CD14-positive monocyte (primary cell): Measurements from ENCODE around the gene CA11. TPM values are rescaled to one million over a fixed set of nuclear protein-coding genes. Genes with fewer than 3 reads are reported as not detected.

Experiments used
- DNase-seq, 3 donors: peaks; one replicate each; pipeline ENCODE4 v3.0.0-alpha.2; 2011 to 2022
- H2AFZ ChIP-seq: 2 replicates; pipeline ENCODE4 v1.6.0; 2012; ENCODE audit warnings: mild to moderate bottlenecking, low read depth, low read length, inconsistent platforms; ENCODE audit not compliant: insufficient read depth, poor library complexity, severe bottlenecking
- H3K27ac ChIP-seq, 2 donors: 1 replicate in 1 of 2; 2 replicates in 1 of 2; pipeline ENCODE4 v1.5.1; 2012 to 2013; ENCODE audit warnings: low read length in 2 of 2, control low read depth in 1 of 2, inconsistent platforms in 1 of 2, low read depth in 1 of 2, mild to moderate bottlenecking in 1 of 2
- H3K27me3 ChIP-seq, 2 donors: one replicate each; pipeline versions ENCODE4 v1.6.0 to v1.6.1; 2011 to 2013; ENCODE audit warnings: low read length in 2 of 2; ENCODE audit not compliant: control insufficient read depth in 2 of 2, insufficient read depth in 2 of 2
- H3K36me3 ChIP-seq, 2 donors: replicated peaks in 1 of 2; 1 replicate in 1 of 2; 2 replicates in 1 of 2; pipeline versions ENCODE4 v1.5.1 to v1.6.1; 2012 to 2013; ENCODE audit warnings: low read length in 2 of 2, control low read depth in 1 of 2, inconsistent platforms in 1 of 2, mild to moderate bottlenecking in 1 of 2; ENCODE audit not compliant: insufficient read depth in 2 of 2, control insufficient read depth in 1 of 2
- H3K4me1 ChIP-seq, 2 donors: 1 replicate in 1 of 2; 2 replicates in 1 of 2; pipeline versions ENCODE4 v1.5.1 to v1.6.1; 2012 to 2013; ENCODE audit warnings: low read length in 2 of 2, control low read depth in 1 of 2, inconsistent platforms in 1 of 2, mild to moderate bottlenecking in 1 of 2, moderate library complexity in 1 of 2; ENCODE audit not compliant: insufficient read depth in 2 of 2, control insufficient read depth in 1 of 2
- H3K4me2 ChIP-seq: replicated peaks from 2 replicates; pipeline ENCODE3; 2012; ENCODE audit warnings: low read length, moderate library complexity, mild to moderate bottlenecking; ENCODE audit not compliant: poor library complexity, severe bottlenecking; ENCODE audit errors: extremely low read depth
- H3K4me3 ChIP-seq, 3 experiments: fragments of 200-600 bp in 1 of 3; sonication (generic) in 1 of 3; replicated peaks in 1 of 3; 1 replicate in 2 of 3; 2 replicates in 1 of 3; pipeline ENCODE4 v1.5.1; 2011 to 2013; ENCODE audit warnings: low read length in 3 of 3, mild to moderate bottlenecking in 3 of 3, control low read depth in 2 of 3, low read depth in 2 of 3, inconsistent platforms in 1 of 3, moderate library complexity in 1 of 3
- H3K79me2 ChIP-seq: 2 replicates; pipeline ENCODE4 v1.6.0; 2012; ENCODE audit warnings: mild to moderate bottlenecking, control low read depth, inconsistent platforms, low read length, moderate library complexity; ENCODE audit not compliant: insufficient read depth
- H3K9ac ChIP-seq: 2 replicates; pipeline ENCODE4 v1.6.0; 2017; ENCODE audit warnings: low read length, mild to moderate bottlenecking; ENCODE audit not compliant: insufficient read depth, poor library complexity, severe bottlenecking
- H3K9me3 ChIP-seq, 2 donors: replicated peaks in 1 of 2; 1 replicate in 1 of 2; 2 replicates in 1 of 2; pipeline versions ENCODE4 v1.5.1 to v1.6.1; 2012 to 2013; ENCODE audit warnings: low read length in 2 of 2, control low read depth in 1 of 2; ENCODE audit not compliant: control insufficient read depth in 1 of 2, insufficient read depth in 1 of 2
- H4K20me1 ChIP-seq: 2 replicates; pipeline ENCODE4 v1.6.0; 2012; ENCODE audit warnings: mild to moderate bottlenecking, low read length, control low read depth, moderate library complexity; ENCODE audit not compliant: insufficient read depth
- H3K27ac Mint-ChIP-seq, 7 donors: one replicate each; pipeline ENCODE4 v1.8.0; 2020; ENCODE audit warnings: mild to moderate bottlenecking in 7 of 7, mixed read lengths in 7 of 7, moderate library complexity in 6 of 7, inconsistent platforms in 2 of 7
- H3K27me3 Mint-ChIP-seq, 3 donors: one replicate each; pipeline ENCODE4 v1.8.0; 2021 to 2022; ENCODE audit warnings: low read depth in 3 of 3, mild to moderate bottlenecking in 3 of 3, mixed read lengths in 3 of 3, moderate library complexity in 3 of 3, inconsistent platforms in 1 of 3
- H3K36me3 Mint-ChIP-seq, 2 donors: one replicate each; pipeline ENCODE4 v1.8.0; 2020; ENCODE audit warnings: mixed read lengths in 2 of 2, inconsistent platforms in 1 of 2, mild to moderate bottlenecking in 1 of 2
- H3K4me1 Mint-ChIP-seq: one replicate; pipeline ENCODE4 v1.8.0; 2020; ENCODE audit warnings: mild to moderate bottlenecking, mixed read lengths
- H3K4me3 Mint-ChIP-seq, 2 donors: one replicate each; pipeline ENCODE4 v1.8.0; 2020; ENCODE audit warnings: mild to moderate bottlenecking in 2 of 2, mixed read lengths in 2 of 2, moderate library complexity in 1 of 2
- H3K9me3 Mint-ChIP-seq, 7 donors: one replicate each; pipeline ENCODE4 v1.8.0; 2020 to 2022; ENCODE audit warnings: mixed read lengths in 7 of 7, mild to moderate bottlenecking in 6 of 7, moderate library complexity in 6 of 7, inconsistent platforms in 2 of 7
- WGBS: methylation state at CpG from one replicate; pipeline ENCODE4 v1.1.5; 2013; ENCODE audit warnings: missing lambda C conversion rate; ENCODE audit not compliant: insufficient coverage; 5-methylcytosine and 5-hydroxymethylcytosine counted together
- intact Hi-C, 2 donors: fragments of 100-400 bp; cut with micrococcal nuclease; formaldehyde crosslinking; loops; one replicate each; pipeline versions ENCODE4 v1.15.0 to v1.15.1; 2023
- polyA plus RNA-seq, 3 donors: library from polyadenylated mRNA; depleted of rRNA in 1 of 3; unstranded in 2 of 3; stranded (reverse) in 1 of 3; fragments of 300-500 nt in 2 of 3; fragments of >200 nt in 1 of 3; fragmentation: Illumina TruSeq in 2 of 3; gene quantifications; 1 replicate in 2 of 3; 2 replicates in 1 of 3; pipeline ENCODE4 v1.2.3, GENCODE V29; 2012 to 2021
- TF ChIP-seq, protein P1 (sequence below): fragments of 200-600 bp; IDR thresholded peaks from one replicate; pipeline ENCODE4 v1.8.0; 2022; ENCODE audit warnings: antibody characterized with exemption, mild to moderate bottlenecking

CA11 gene
- polyA plus RNA-seq, 3 donors: 1.1 to 4.9 (median 1.8) TPM

DNA sequence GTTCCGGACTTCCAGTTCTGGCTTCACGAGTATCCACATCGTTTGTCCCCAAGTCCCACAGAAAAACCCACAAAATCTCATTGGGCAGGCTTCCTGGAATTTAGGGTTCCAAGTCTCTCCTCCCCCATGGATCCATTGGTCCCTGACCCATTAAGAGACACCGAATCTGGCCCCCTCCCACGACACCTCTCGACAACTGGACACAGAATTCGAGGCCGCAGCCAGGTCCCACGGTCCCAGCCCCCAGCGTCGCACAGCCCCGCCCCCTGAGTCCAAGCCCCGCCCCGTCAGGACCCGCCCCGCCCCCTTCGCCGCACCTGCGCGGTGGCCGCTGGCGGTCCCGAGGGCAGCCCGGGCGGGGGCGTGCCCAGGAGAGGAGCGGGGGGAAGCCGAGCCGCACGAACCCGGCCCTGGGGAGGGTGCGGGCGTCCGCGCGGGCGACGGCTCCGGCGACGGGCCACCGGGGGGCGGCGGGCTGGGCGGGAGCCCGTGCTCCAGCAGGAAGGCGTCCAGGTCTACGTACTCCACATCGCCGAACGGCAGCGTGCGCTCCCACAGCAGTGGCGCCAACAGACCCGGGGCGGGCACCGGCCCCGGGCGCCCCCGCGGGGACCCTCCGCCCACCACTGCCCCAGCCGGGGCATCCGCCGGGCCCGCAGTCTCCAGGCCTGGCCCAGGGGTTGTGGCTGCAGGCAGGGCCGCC, 10.6 kb downstream of the CA11 start:
- Histone ChIP-seq H3K27me3 (no peaks in the 10 kb centered on the region), H3K36me3 (peaks cover 15 to 23% of the 10 kb centered on the region in 2 donors), H4K20me1 (peaks cover 21% of the 10 kb centered on the region), H3K4me3 (peak overlapping the region; percentile 70 to 86 (median 84)), H3K4me2 (peak overlapping the region; percentile 93), H3K27ac (peak overlapping the region; percentile 95 to 96), H3K79me2 (peaks cover 44% of the 10 kb centered on the region), H3K4me1 (peaks cover 65 to 94% of the 10 kb centered on the region in 2 donors), H2AFZ (peak overlapping the region; percentile 60), H3K9me3 (no peaks in the 10 kb centered on the region), H3K9ac (peak overlapping the region; percentile 84)
- DNase-seq: peak in 2 of 3 donors; percentile 40 to 60
- H3K36me3 Mint-ChIP-seq: peaks cover 16 to 26% of the 10 kb centered on the region in 2 donors
- intact Hi-C loops: loop anchor here (2.0 to 10.0 kb wide), 4 partner anchors 17 to 332 kb away; partner anchors contain the start of genes FTL (in 2 of the 2), RPL18 (in 2 of the 2), SPHK2 (in 2 of the 2) and EMP3 (in 1 of the 2)
- WGBS: under 1% methylated on average over 63 of the region's 67 CpGs
- TF ChIP-seq, protein P1, sequence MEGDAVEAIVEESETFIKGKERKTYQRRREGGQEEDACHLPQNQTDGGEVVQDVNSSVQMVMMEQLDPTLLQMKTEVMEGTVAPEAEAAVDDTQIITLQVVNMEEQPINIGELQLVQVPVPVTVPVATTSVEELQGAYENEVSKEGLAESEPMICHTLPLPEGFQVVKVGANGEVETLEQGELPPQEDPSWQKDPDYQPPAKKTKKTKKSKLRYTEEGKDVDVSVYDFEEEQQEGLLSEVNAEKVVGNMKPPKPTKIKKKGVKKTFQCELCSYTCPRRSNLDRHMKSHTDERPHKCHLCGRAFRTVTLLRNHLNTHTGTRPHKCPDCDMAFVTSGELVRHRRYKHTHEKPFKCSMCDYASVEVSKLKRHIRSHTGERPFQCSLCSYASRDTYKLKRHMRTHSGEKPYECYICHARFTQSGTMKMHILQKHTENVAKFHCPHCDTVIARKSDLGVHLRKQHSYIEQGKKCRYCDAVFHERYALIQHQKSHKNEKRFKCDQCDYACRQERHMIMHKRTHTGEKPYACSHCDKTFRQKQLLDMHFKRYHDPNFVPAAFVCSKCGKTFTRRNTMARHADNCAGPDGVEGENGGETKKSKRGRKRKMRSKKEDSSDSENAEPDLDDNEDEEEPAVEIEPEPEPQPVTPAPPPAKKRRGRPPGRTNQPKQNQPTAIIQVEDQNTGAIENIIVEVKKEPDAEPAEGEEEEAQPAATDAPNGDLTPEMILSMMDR: no peak
- peaks cover 2 to 9% (median 4%) of the 10 kb centered on the region in 3 donors for H3K27me3 Mint-ChIP-seq
- peaks cover 65% of the 10 kb centered on the region for H3K4me1 Mint-ChIP-seq
- peak overlapping the region; percentile 91 to 99 (median 96) for H3K27ac Mint-ChIP-seq
- peaks cover 0 to 3% (median 1%) of the 10 kb centered on the region in 7 donors for H3K9me3 Mint-ChIP-seq
- peak overlapping the region; percentile 98 to 99 for H3K4me3 Mint-ChIP-seq

DNA sequence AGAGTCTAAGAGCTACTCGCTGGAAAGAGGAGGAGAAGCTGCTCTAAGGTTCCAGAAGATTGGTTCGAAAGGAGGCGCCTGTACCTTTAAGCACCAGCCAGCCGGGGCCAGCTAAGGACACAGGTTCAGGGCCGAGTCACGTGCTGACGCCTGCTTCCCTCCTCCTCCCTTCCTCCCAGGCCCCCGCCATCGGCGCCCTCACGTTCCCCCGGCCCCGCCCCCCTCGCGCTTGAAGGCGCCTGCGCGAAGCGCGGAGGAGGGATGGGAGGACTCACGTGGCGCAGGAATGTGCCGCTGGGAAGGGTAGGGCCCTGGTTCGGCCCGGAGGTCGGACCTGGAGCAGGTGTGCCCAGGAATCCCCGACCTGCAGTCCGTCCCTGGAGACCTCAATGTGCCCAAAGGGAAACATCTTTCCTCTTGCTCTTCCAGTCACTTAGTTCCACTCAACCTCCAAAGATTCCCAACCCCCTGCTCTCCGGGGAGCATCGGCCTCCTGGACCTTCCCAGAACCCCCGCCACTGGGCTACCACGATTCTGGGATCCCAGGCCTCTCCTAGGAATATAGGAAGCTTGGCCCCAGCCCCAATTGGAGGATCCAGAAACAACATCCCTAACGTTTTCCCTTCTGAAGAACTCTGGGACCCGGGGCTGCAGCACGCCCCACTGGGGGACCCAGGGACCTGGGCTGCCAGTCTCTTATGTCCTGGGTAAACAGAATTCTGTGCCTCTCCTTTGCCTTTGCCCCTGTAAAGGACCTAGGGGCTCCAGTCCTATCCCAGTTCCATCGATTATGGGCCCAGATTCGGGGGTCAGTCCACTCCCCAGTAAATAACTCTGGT, 11.3 kb downstream of the CA11 start:
- peaks cover 72 to 98% of the 10 kb centered on the region in 2 donors for H3K4me1 ChIP-seq
- 5% methylated on average over 26 of the region's 37 CpGs for WGBS

More for the DNA sequence above, 11.3 kb downstream of the CA11 start:
- peak overlapping the region; percentile 86 to 95 (median 92) for H3K27ac Mint-ChIP-seq
- peaks cover 21 to 27% of the 10 kb centered on the region in 2 donors for H3K36me3 ChIP-seq
- peak; percentile 92 to 94 (median 93) for DNase-seq
- peak overlapping the region; percentile 5 to 84 (median 38) for H3K4me3 ChIP-seq
- intact Hi-C loops: loop anchor here (2.0 to 10.0 kb wide), 4 partner anchors 16 to 333 kb away; partner anchors contain the start of genes FTL (in 2 of the 2), RPL18 (in 2 of the 2), SPHK2 (in 2 of the 2) and EMP3 (in 1 of the 2)
- peak overlapping the region; percentile 93 for H3K4me2 ChIP-seq
- H3K36me3 Mint-ChIP-seq: peaks cover 19 to 27% of the 10 kb centered on the region in 2 donors
- TF ChIP-seq, protein P1: no peak
- peaks cover 0 to 3% (median 1%) of the 10 kb centered on the region in 7 donors for H3K9me3 Mint-ChIP-seq
- H3K27me3 Mint-ChIP-seq: peaks cover 0 to 4% (median 2%) of the 10 kb centered on the region in 3 donors
- no peaks in the 10 kb centered on the region for H3K9me3 ChIP-seq
- peak overlapping the region; percentile 85 to 96 for H3K27ac ChIP-seq
- peak overlapping the region; percentile 40 for H2AFZ ChIP-seq
- peaks cover 63% of the 10 kb centered on the region for H3K4me1 Mint-ChIP-seq
- no peaks in the 10 kb centered on the region for H3K27me3 ChIP-seq
- H3K4me3 Mint-ChIP-seq: peak overlapping the region; percentile 75 to 84
- peaks cover 27% of the 10 kb centered on the region for H4K20me1 ChIP-seq
- H3K79me2 ChIP-seq: peaks cover 44% of the 10 kb centered on the region
- H3K9ac ChIP-seq: peak overlapping the region; percentile 84
